Hippocampal formation (tissue), 2 donors: Measurements from ENCODE around the gene SRSF4.
"Not testable (repeated sequence)": the region's sequence is repeated elsewhere in the genome, so short reads cannot be mapped to it uniquely, and the experiment has no call there.

ENCODE experiments used
- DNase-seq, 2 donors: peaks; one replicate each; lab custom pipeline; 2025; lab: John Stamatoyannopoulos, UW

Gene SRSF4

GRCh38 chr1:29124366-29125236, 57.1 kb downstream of the SRSF4 start:
- no peak for DNase-seq

GRCh38 chr1:29123887-29124365, 57.8 kb downstream of the SRSF4 start, which contains the start of gene TMEM200B:
TMEM200B (minus strand) TSS chr1:29123903; CDS start chr1:29121828, 2,075 bp downstream.
- DNase-seq, result no peak

- DNase-seq, result no peak
Observed at GRCh38 chr1:29123053-29123886, 58.4 kb downstream of the SRSF4 start.

- no peak for DNase-seq
Observed at GRCh38 chr1:29122682-29123052, 59.0 kb downstream of the SRSF4 start.

- no peak for DNase-seq
Observed at GRCh38 chr1:29121936-29122681, 59.6 kb downstream of the SRSF4 start.

DNA sequence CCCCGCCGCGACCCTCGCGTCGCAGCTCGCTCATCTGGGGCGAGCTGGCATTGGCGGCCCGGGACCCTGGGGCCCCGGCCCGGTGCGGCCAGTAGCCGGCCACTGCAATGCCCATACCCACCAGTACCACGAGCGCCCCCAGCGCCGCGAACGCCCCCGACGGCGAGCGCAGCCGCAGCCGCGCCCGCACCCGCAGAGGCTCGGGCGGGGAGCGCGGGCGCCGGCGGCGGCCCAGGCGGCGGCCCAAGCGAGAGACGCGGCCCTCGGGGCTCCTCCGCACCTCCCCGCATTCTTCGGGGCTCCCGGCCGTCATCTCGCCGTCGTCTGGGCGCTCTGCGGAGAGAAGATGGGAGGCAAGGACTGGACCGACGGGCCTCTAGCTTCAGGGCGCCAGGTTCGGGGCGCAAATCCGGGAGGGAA, 60.2 kb downstream of the SRSF4 start:
- no peak for DNase-seq

DNA sequence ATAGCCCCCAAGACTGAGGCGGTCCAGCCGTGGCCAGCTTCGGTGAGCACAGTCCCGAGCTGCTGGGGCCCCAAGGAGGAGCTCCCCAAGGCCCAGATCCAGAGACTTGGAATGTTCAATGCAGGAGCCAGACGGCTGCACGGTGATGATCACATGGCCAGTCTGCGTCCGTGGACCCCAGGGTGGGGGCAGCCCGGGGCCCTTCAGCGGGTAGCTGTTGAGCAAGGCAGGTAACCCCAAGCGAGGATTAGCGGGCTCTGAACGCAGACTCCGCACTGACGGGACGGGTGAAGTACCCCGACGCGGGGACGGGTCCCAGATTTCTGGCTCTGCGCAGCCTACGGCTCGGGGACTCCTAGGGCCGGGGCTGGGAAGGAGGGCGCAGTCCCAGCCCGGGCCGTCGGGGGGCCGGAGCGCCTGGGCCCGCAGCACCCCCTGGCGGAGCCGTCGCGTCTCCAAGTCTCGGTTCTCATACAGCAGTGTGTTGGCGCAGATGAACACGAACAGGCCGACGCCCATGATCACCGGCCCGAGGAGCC, 60.7 kb downstream of the SRSF4 start:
- no peak for DNase-seq

GRCh38 chr1:29120367-29120766, 61.3 kb downstream of the SRSF4 start:
- no peak for DNase-seq

DNA sequence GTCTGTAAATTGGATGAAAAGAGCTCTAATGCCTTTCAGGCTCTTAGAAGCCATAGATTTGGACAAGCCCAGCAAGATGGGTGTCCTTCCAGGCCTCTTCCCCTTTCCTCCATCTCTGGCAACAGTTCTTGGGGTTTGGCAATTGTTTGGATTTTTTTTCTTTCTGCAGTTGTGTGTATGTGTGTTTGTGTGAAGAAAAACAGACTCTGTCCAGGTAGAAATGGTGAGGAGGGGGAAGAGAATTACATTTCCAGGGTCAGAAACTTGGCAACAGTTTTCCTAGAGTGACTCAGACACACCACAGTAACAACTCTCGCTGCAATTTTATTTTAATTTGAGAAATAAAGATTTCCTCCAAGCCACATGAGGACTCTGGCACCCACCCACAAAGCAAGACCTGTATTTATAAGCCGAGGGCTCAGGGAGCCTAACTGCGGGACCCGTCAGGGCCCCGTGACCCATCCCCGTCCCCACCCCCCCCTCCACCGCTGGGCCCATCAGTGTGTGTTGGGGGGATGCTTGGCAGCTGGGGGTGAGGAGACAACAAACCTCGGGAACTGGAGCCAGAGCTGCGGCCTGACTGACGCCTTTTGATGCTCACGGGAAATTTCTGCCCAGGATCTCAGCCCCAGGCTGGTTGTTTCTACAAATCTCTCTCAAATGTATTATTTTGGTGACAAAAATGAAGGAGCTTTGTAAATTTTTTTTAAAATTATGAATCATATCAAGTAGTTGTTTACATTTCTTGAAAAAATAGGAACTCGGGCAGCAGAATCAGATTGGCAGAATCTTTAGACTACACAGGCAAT, 62.4 kb downstream of the SRSF4 start:
- DNase-seq, result no peak

GRCh38 chr1:29117381-29117780, 64.3 kb downstream of the SRSF4 start:
- DNase-seq, result no peak

DNA sequence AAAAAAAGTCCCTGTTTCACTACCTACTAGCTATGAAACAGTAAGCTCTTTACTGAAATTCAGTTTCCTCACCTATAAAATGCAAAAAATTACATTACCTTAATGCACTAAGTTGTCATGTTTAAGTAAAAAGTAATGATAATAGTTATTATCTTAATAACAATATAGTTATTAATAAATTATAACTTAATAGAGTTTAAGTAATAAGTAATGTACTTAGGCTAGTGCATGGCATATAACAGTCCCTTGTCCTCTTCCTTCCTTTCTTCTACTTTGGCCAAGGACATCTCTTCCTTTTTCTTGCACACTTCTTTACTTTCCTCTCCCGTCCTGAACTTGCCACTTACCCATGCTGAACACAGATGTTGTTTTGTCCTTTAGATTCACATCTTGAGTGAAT, 67.0 kb downstream of the SRSF4 start:
- no peak for DNase-seq

DNA sequence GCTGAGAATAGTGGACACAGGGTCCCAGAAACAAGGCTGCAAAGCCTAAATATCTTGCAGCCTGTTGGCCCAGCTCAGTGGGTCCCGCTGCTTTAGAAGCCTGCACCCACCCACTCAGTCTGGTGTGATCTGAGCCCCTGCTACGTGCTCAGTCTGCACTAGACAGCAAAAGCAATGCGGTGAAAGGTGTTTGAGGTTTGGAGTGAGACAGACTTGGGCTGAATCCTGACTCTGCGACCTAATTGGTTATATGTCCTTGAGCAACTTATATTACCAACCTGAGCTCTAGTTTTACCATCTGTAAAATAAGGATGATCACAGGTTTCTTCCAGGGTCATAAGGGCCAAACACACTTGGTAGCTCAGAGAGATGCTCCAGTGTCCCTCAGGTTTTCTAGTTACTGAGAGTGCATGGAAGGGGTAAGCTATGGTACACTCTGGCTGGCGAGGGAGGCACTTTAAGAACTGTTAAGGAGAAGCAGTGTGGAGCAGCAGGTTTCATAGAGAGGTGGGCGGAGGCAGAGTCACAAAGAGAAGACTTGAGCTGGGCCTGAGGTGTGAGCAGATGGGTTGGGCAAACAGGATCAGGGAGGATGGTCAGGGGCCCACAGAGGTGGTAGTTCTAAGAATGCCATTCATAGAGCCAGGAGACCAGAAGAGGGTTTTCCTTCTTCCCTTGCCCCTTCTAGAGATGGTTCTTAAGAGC, 68.1 kb downstream of the SRSF4 start:
- no peak for DNase-seq

DNA sequence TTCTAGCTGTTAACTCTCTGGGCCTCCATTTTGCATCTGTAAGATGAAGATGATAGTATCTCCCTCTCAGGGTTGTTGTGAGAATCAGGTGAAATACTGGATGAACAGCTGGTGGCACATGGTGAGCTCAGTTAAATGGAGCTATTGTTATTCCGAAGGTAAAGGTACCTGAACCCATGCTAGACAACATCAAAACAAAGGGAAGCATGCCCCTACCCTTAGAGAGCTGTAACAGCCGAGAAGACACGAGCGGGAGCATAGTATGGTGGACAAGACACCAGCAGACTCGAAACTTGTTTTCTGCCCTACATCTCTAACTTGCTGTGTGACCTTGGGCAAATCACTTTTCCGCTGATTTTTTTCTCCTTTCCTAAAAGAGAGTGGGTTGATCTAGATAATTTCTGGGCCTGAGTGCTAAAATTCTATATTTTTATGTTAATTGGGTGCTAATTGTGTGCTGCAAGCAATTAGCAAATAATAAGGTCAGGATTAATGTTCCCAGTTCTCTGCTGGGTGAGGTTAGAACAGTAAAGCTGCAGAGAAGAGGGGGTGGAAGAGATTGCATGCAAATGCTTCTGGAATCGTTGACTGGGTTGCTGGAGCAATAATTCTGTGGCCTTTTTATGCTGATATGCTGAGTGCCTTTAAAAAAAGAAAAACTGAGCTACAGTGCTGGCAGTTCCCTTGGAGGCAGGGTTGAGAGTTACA, 68.8 kb downstream of the SRSF4 start:
- DNase-seq, result no peak

DNA sequence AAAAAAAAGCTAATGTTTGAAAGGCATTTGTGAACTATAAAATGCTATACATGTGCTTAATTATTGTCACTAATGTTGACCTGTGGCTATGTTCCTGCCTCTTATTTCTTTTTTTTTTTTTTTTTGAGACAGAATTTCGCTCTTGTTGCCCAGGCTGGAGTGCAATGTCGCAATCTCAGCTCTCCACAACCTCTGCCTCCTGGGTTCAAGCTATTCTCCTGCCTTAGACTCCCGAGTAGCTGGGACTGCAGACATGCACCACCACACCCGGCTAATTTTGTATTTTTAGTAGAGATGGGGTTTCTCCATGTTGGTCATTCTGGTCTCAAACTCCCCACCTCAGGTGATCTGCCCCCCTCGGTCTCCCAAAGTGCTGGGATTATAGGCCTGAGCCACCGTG, 73.7 kb downstream of the SRSF4 start:
- not testable (repeated sequence) for DNase-seq

- no peak for DNase-seq
Observed at GRCh38 chr1:29105822-29106221, 75.9 kb downstream of the SRSF4 start.

DNA sequence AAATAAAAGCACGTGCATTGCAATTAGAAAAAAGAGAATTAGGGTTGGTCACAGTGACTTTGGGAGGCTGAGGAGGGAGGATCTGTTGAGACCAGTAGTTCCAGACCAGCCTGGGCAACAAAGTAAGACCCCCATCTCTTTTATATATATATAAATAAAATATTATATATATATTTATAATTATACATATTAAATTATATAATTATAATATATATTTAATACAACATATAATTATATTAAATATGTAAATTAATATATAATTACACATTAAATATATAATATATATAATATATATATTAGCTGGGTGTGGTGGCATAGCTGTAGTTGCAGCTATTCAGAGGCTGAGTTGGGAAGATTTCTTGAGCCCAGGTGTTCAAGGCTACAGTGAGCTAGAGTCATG, 81.2 kb downstream of the SRSF4 start:
- DNase-seq, result no peak

- no peak for DNase-seq
Observed at GRCh38 chr1:29099286-29099685, 82.4 kb downstream of the SRSF4 start.
